DND-41 (cell line): ENCODE data around the gene RBBP5.

ENCODE experiments used
- EZH2 ChIP-seq: IDR thresholded peaks from 3 replicates; pipeline ENCODE4 v1.6.1; 2012; ENCODE audit warnings: borderline replicate concordance, low read depth, mild to moderate bottlenecking, moderate library complexity, low read length, inconsistent platforms; ENCODE audit not compliant: severe bottlenecking
- TF ChIP-seq, protein P1 (sequence below): IDR thresholded peaks from 2 replicates; pipeline ENCODE4 v1.5.1; 2012; ENCODE audit warnings: borderline replicate concordance, low read length, moderate library complexity, mild to moderate bottlenecking; ENCODE audit not compliant: poor library complexity, severe bottlenecking; ENCODE audit errors: extremely low read depth

DNA sequence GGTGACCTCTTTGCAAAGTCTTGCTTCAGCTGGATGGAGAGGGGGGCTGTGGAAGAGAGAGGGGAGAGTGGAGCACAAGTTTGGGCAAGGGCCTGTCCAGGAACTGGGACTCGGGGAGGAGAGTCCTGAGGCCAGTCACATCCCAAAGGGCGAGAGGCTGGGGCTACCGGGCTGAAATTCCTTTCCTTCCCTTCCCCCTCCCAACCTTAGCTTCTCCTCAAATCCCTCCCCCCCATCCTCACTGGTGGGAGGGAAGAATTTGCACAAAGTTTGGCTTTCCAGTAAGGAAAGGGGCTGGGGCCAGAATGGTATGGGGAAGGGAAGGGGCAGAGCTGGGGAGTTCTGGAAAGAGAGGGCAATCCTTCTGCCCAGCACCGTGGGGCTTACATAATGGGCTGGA lies 77.9 kb downstream of the RBBP5 start:
- TF ChIP-seq, protein P1, sequence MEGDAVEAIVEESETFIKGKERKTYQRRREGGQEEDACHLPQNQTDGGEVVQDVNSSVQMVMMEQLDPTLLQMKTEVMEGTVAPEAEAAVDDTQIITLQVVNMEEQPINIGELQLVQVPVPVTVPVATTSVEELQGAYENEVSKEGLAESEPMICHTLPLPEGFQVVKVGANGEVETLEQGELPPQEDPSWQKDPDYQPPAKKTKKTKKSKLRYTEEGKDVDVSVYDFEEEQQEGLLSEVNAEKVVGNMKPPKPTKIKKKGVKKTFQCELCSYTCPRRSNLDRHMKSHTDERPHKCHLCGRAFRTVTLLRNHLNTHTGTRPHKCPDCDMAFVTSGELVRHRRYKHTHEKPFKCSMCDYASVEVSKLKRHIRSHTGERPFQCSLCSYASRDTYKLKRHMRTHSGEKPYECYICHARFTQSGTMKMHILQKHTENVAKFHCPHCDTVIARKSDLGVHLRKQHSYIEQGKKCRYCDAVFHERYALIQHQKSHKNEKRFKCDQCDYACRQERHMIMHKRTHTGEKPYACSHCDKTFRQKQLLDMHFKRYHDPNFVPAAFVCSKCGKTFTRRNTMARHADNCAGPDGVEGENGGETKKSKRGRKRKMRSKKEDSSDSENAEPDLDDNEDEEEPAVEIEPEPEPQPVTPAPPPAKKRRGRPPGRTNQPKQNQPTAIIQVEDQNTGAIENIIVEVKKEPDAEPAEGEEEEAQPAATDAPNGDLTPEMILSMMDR: no peak
- no peak for TF ChIP-seq EZH2
